Mesenteric fat pad (tissue), 1 donor: Measurements from ENCODE around the gene JMJD6. TPM values are rescaled to one million over a fixed set of nuclear protein-coding genes. Genes with fewer than 3 reads are reported as not detected.
"Not testable (repeated sequence)": the region's sequence is repeated elsewhere in the genome, so short reads cannot be mapped to it uniquely, and the experiment has no call there.

ENCODE experiments used
- DNase-seq: peaks from one replicate; pipeline ENCODE4 v3.0.0-alpha.2; 2020; ENCODE audit warnings: low spot score
- total RNA-seq: library from RNA; stranded (reverse); fragmentation: NEBNext Ultra II Directional; extraction: Animal tissue kit (Norgen Biotek cat#: 25700); gene quantifications from one replicate; pipeline ENCODE4 v1.2.1, GENCODE V29; 2021
- donor health status: DM: yes; HTN: yes; CAD: no.

The JMJD6 gene
- total RNA-seq, 1 donor from 2014 or later: 55.3 TPM

DNA sequence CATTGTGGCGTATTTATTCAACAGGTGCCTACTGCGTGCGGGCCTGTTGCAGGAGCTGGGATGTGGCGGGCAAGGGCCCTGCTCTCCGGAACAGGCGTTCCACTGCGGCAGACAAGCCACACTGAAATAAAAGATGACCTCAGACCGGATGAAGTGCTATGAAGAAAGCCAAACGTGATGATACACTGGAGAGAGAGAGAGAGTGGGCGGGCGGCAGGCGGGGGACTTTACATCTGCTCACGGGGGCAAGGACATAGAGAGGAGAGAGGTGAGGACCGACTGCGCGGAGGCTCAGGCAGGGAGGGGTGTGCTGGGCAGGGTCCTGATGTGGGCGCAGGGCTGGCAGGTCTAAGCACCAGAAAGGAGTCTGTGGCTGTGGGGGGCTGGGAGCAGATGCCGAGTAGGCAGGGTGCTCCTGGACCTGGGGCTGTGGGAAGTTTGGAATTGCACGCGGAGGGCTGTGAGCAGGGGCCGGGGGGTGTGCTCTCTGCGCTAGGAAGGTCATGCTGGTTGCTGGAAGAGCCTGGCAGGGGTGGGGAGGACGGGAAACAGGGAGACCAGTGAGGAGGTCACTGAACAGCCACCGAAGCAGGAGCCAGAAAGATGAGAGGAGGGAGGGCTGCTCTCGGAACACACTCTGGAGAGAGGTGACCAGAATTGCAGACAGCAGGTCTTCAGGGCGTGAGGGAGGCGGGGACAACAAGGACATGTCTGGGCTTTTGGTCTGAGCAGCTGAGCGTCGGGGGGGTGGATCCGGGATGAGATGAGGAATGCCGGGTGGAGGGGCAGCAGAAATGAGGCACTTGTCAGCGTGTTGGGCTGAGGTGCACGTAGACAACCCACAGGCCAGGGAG is 25.6 kb downstream of the JMJD6 start:
- DNase-seq: no peak

DNA sequence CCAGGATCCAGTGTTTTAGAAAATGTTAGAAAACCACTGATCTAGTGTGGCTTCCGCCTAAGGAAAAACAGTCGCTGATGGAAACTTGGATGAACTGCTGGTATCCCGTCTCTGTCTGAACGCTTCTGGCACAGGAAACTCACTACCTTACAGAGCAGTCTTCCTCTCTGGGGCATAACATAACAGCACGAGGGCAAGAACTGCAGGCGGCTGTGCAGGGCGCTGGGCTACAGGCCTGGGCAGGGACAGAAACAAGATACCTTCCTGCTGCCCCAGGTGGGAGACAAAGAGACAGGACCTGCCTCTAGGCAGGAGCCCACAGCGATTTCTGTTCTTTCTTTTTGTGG is 26.2 kb downstream of the JMJD6 start:
- DNase-seq: no peak

DNA sequence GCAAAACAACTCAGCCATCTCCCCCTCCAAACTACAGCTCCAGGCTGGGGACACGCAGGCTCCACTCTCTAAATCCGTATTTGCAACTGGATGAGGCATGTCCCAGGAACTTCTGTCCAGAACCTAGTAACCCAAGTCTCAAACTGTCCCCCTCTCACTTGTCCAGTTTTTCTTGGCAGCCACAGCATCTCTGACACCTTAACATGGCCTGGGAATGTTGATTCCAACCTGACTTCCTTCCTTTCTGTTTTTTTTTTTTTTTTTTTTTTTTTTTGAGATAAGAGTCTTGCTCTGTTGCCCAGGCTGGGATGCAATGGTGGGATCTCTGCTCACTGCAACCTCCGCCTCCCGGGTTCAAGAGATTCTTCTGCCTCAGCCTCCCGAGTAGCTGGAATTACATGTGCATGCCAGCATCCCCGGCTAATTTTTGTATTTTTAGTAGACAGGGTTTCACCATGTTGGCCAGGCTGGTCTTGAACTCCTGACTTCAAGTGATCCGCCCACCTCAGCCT is 27.9 kb downstream of the JMJD6 start:
- DNase-seq: not testable (repeated sequence)

DNA sequence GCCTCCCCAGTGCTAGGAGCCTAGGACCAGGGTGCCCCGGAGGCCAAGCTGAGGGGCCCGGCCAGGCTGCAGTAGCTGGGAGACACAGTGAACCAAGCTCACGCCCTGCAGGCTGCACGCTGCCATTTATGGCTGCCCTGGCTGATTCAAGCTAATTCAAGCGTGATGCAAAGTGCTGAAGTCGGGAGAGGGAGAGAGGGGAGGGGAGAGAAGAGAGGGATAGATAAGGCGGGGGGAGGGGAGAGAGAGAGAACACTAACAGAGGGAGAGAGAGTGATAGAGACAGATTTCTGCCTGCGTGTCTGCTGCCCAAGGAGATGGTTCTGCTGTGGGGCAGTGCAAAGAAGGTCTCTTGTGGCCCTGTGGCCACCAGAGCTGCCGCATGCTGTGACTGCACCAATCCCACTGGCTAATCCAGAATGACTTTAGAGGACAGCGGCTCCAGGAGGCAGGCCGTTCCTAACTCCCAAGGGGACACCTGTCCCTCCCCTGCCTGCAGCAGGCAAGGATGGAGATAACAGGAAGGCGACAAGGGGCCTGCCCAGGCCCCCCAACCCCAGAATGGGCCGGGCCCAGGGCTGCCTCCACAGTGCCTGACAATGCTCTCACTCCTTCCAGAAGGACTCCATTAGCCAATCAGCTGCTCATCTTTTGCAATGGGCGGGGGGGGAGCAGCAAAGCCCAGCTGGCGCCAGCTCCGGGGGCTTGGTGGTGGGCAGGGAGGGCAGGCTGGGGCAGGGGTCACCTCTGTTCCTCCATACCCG is 28.5 kb downstream of the JMJD6 start:
- DNase-seq: no peak

DNA sequence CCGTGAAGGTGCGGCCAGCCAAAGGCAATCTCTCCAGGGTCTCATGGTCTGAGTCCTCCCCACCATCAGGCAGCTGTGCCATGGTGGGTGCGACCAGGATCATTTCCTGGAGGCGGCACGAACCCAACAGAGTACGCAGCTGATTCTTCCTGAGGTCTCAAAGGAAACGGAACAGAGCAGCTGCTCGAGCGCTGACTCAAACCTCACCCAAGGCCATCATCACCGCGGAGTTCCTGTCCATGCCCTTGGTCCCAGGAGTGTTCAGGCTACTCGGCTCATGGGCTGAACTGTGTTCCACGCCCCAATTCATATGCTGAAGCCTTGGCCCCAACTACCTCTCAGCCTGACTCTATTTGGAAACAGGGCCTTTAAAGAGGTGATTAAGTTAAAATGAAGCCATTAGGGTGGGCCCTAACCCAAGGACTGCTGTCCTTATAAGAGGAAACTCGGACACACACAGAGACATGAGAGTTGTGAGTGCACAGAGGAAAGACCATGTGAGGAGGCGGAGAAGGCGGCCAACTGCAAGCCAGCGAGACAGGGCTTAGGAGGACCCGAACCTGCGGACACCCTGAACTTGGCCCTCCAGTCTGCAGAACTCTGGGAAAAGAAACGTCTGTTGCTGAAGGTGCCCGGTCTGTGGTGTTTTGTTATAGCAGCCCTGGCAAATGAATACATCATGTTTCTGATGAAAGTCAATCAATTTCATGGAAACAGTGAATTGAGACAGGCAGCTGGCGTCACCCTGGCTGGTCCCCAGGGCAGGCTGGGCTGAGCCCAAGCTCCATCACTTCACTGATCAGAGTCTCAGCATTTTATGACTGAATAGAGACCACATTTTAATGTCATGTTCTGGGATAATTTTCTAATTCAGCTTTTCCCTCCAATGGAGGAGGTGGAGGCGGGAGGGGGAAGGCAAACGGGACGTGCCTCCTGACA is 29.4 kb downstream of the JMJD6 start:
- DNase-seq: no peak

DNA sequence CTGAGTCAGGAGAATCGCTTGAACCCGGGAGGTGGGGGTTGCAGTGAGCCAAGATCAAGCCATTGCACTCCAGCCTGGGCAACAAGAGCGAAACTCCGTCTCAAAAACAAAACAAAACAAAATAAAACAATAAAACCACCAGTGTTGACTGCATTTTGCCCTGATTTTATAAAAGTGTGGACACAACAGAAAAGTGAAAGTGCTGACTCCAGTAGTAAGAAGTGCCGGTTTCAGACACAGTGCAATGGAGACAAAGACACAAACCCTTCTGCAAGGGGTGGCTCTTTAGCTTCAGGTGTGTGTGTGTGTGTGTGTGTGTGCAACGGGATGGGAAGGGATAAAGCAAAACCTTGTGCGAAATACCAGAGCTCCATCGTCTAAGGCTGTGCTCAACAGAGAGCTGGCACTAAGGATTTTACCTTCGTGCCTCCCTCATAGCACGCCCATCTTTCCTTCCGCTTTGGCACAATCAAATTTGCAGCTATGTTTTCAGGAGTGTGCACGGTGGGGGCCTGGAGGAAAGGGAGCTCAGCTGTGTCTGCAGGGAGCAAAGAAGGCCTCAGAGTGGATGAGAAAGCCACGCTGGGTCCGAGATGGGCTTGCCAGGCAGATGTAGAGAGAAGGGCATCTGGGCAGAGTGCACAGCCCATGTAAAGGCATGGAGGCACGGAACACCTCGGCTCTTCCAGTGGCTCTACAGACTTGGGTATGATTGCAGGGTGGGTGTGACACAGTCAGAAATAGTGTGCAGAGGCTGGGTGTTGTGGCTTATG is 31.2 kb downstream of the JMJD6 start:
- no peak for DNase-seq

DNA sequence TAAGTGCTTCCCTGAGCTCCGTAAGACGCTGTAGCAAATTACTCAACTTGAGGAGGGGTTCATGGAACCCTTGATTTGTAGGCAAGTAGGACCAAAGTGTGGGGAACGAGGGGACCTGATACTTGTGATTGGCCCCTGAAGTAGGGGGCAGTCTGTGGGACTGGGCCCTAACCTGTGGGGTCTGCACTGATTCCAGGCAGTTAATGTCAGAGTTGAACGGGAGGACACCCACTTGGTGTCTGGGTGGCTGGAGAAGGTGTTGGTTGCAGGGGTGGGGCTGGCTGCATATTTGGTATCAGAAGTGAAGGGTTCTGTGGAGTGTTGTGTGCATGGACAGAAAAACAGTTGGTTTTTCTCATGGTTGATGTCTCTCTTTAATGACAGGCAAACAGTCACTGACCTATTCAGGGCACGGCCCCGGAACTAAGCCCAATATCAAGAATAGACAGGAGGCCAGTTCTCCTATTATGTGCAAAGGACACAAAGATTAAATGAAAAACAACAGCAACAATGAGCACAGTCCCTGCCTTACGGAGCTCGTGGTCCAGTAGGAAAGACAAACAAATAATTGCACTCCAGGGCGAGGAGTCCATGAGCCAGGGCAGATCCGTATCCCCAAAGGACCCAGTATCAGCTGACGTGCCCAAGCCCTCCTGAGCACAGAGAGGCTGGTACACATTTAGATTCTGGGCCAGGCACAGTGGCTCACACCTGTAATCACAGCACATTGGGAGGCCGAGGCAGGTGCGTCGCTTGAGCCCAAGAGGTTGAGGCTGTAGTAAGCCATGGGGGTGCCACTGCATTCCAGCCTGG is 34.8 kb downstream of the JMJD6 start:
- no peak for DNase-seq

DNA sequence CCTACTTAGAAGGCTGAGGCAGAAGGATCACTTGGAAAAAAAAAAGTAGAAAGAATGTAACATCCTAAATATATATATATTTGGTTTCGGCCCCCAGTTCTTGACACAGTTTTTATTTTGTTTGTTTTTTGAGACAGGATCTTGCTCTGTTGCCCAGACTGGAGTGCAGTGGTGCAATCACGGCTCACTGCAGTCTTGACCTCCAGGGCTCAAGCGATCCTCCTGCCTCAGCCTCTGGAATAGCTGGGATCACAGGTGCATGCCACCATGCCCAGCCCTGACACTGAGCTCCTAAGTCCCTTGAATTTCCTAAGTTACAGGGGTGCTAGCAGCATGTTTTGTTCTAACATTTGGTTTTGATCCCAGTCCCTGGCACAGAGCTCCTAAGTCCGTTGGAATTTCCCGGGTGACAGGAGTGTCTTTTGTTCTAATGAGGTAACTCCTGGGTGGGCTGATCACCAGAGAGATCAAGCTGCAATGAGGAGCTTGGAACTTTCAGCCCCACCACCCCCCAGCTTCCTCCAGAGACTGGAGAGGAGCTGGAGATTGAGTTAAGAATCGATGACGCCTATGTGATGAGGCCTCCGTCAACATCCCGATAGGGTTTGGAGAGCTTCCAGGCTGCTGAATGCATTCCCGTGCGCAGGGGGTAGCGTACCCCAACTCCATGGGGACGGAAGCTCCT is 35.7 kb downstream of the JMJD6 start:
- DNase-seq: no peak

DNA sequence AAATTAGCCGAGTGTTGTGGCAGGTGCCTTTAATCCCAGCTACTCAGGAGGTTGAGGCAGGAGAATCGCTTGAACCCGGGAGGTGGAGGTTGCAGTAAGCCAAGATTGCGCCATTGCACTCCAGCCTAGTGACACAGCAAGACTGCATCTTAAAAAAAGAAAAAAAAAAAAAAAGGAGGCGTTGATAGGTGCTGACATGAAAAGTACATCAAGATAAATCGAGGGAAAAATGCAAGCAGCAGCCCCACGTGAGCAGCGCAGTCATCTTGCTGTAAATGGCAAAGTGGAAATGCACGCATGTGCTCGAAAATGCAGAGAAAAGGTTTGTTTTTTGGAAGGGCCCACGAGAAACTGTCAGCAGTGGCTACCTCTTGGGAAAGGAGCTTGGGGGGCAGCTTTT is 36.5 kb downstream of the JMJD6 start:
- no peak for DNase-seq

DNA sequence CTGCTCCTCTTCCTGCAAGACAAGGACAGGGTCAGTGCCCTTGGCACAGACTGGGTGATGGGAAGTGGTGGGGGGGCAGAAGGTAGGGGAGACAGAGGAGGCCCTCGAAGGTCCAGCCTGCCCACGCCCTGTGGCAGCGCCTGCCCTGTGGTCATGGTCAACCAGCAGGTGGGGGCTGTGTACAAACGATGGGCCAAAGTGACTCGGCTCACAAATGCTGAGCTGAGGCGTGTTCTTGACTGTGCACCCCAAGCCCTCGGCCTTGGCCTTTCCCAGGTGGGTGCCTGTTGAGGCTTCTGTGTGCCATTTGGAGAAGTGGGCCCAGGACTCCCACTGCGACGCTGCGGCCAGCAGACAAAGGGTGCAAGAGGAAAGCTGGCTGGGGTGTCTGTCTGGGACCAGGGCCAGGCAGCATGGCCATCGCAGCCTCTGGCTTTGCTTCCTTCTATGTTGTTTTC is 38.2 kb downstream of the JMJD6 start:
- DNase-seq: no peak

DNA sequence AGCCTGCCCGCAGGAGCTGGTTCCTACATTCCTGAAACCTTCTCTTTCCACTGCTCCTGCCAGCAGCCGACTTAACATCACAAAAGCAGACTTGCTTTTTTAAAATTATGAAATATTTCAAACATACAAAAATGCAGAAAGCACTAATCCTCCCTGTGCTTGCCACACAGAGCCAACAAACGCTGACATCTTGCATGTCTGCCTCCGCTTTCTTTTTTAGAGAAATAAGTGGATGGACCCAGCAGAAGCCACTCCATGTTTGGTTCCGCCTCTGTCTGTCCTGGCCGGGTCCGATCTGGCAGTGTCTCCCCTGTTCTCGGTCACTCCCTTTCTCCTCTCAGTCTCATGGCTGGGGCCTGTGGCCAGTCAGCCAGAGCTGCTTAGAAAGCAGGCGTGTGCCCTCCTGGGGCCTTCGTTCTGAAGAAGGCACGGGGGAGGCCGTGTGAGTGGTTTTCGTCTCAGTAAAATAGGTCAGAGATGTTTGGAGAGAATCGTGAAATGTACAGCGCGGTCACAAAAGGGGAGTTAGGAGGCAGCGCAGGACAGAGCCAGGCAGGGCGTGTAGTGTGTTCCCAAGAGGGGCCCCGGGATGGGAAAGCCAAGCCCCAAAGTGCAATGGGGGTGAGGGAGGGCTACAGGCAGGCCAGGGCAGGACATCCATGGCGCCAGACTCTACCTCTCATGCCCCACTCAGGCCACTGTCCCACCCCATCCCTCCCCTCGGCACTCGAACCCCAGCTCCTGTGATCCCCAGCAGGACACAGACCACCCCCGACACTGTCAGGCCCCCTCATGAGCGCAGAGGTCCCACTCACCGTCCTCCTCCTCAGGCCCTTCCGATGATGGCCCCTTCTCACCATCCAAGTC is 38.9 kb downstream of the JMJD6 start:
- no peak for DNase-seq

DNA sequence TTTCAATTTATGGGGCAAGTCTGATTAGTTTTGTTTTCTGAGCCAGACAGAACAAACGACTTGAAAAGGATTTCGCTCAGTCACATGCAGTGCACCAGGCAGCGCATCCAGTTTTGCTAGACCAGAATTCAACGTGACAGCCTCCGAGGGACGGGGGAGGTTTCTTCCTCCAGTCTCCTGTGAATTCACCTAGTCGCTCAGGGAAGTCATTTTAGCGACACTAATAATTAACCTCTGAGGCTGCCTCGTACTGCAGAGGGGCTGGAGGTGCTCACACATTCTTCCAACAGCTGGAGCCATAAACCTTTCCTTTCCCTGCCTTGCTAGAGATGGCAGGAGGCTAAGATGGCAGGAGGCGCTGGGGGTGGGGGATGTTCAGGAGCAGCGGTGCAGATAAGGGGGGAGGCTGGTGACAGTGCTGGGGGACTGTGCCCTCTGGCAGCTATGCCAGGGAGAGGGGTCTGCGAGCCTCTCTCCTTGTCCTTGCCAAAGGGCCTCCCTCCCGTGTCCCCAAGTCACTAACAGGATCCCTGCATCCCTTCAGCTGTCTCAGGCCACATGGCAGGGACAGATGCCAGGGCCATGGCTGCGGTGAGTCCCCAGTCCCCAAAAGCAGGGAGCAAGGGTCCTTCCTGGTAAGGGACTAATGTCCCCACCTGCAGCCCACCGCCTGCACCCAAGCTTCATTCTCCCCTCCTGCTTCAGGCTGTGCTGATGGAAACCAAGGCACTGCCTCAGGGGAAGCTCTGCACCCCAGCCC is 39.7 kb downstream of the JMJD6 start:
- DNase-seq: no peak

DNA sequence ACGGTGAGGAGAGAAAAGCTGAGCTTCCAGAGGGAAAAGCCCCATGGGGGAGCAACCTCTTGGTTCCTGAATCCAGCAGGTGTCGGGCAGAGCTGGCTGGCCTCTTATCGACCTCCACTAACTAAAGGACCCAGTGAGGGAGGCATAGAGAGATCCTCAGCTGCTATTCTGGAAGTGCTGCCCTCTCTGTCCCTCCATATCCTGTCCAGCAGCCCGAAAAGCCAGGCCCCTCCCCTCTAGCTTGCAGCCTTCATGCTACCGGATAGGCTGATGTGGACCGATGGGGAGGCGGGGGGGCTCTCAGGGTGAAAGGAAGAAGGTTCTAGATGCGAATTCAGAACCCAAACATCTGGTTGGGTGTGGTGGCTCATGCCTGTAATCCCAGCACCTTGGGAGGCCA is 40.6 kb downstream of the JMJD6 start:
- no peak for DNase-seq

DNA sequence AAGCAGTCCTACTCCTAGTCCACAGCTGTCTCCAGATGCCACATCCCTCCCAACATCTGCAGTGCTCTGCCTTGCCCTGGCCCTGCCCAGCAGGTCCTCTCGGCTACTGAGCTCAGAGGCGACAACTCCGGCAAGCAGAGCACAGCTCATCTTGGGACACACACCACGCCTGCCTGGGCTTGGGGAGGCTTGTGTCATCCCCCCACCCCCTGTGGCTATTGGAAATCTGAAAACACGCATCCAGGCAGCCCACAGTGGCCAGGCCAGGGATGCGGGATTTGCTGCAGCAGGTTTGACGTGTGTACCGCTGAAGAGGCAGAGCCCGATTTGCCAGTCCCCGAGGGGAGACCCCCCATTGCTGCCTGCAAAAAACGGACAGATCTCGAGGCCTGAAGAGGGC is 41.0 kb downstream of the JMJD6 start:
- no peak for DNase-seq

DNA sequence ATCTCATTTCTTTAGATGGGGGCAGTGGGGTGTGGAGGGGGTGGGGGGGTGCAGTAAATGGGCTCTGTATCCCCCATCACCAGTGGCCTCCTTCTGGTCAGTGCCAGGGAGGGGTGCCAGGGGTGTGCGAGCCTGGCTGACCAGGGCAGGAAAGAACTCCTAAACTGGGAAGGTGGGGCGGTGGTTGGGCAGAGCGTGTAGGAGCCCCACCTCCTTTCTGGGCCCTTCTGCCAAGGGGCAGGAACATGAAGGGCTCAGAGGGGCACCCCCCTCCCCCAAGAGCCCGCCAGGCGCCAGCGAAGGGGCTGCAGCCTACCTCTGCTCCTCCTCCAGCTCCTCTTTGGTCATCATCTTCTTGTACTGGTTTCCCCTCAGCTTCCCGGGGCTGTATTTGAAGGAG is 41.6 kb downstream of the JMJD6 start:
- no peak for DNase-seq

DNA sequence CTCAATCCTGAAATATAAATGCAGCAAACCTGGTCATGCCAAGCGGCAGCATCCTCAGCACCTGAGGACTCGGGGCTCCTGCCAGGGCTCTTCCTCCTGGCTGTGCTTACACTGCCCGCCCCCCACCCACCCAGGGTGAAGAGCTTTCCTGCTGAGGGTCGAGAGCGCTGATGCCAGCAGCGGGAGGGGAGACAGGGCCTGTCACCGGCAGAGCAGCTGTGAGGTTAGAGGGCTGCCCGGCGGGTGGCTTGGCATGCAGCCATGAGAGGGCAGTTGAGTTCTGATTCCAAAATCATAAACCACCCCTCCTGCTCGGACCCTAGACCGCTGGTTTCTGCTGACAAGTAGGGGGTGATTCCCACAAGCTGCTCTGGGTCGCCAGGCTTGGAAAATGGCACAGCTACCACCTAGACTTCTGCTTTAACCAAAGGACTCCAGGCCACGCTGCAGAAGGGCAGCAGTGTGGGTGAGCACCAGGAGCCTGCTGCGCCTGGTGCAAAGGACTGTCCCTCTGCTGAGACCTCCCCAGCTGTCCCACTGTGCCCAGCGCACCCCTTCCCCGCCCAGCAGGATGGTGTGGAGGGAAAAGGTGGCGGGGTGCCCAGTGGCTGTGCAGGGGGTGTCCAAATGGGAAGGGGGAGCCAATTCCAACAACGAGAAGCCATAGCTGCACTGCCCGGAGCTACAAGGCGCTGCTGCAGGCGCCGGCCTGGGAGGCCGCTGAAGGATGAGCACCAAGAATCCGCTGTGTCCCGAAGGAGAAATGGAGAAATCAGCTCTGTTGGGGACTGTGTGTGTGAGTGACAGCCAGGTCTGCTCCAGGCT is 42.3 kb downstream of the JMJD6 start:
- no peak for DNase-seq
